GM18951 (cell line): Measurements from ENCODE around the gene ZNF275.
"Not testable (repeated sequence)": the region's sequence is repeated elsewhere in the genome, so short reads cannot be mapped to it uniquely, and the experiment has no call there.

Source experiments
- POLR2A ChIP-seq: IDR thresholded peaks from 4 replicates; pipeline ENCODE4 v1.6.1; 2011; ENCODE audit warnings: mild to moderate bottlenecking; ENCODE audit not compliant: insufficient read length, insufficient read depth; ENCODE audit errors: extremely low read depth
- in situ Hi-C: fragments of 300-500 bp; cut with MboI; formaldehyde crosslinking; loops from one replicate; pipeline ENCODE4 v1.12.0; 2022; ENCODE audit warnings: low sequenced_read_pairs, mixed read lengths, inconsistent platforms; ENCODE audit not compliant: unreplicated experiment

The ZNF275 gene

DNA sequence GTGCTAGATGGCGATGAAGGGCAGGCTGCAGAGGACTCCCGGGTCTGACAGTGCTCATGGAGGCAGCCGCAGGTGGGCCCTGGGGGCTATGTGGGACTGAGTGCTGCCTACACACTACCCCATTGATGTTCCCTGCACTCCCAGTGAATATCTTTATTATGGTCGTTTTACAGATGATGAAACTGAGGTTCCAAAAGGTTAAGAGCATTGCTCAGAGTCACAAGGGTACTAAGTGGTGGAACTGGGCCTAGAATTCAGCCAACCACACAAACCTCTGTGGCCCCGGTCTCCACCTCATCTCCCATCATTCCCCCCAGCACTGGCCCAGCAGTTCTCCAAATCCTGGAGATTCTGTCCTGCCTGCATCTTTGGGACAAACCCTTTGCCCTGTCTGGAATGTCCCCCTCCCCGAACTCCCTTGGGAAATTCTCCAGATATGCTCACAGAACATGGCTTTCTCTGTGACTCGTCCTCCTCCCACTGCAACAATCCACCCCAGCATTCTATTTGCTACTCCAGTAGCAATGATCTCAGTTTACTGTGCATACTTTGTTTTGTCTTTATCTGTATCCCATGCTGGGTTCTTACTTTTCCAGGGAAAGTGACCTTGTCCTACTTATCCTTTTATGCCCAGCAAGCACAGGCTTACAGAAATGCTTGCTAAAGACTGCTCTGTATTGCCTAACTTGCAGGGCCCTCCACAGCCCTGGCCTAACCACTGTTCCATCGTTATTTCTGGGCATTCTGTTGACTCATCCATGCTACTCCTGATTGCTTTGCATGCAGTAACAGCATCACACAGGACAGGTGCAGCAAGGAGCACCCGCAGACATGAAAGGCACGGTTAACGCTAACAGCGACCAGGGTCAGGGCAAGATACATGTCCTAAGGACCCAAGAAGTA lies 26.4 kb upstream of the ZNF275 start:
- in situ Hi-C loops, result no loop called here
- TF ChIP-seq POLR2A, result no peak

DNA sequence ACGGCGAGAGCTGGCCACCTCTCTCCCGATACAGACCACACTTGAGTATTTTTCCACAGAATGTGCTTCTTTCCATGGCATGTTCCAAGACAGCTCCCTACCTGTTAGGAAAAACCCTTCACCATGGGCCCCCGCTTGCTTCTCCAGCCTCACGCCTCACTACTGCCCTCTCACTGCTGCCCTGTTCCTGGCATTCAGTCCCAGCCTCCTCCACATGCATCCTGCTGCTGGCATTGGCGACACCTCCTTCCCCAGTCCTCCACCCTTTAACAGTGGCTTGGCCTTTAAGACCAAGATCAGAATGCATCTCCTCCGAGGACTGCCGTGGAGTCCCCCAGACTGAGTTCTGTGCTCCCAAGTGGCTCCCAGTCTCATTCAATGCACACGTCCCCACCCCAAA lies 23.1 kb upstream of the ZNF275 start:
- in situ Hi-C loops, result no loop called here
- no peak for TF ChIP-seq POLR2A

DNA sequence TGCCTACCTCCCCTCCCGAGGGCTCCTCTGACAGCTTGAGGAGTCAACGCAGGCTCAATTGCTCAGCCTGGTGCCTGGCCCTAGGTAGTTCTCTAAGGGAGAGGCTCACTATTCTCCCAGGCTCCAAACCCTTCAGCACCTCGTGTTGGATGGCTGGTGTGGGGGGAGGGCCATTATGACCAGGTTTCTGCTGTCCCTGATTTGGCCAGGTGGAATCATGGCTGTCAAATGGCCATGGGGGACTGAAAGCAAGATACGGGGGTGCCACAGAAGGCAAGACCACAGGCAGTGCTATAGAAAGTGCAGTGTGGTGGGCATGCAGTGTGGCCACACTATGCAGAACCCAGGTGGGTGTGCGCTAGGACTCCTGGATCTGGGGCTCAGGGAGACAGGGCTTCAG lies 21.9 kb upstream of the ZNF275 start:
- TF ChIP-seq POLR2A, result no peak
- in situ Hi-C loops, result no loop called here

DNA sequence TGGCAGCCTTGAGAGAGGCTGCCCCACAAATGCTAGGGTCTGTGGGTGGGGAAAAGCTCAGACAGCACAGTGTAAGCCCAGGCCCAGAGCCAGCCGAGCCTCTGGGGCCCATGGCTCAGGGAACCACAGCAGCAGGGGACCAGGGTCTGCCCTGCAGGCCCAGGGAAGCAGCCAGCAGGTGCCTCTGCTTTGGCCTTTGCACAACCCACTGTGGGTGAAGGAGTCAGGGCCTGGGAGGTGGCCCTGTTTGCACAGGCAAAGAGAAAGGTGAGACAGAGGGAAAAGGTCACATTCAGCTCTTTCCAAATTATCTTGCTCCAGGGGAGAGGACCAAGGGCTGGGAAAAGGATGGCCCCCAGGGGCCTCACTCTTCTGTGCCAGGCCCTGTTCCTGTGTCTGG lies 21.1 kb upstream of the ZNF275 start:
- in situ Hi-C loops, result no loop called here
- TF ChIP-seq POLR2A, result no peak

- no peak for TF ChIP-seq POLR2A
- in situ Hi-C loops, result no loop called here
These were observed 16.6 kb upstream of the ZNF275 start for GRCh38 chrX:153317306-153317705.

DNA sequence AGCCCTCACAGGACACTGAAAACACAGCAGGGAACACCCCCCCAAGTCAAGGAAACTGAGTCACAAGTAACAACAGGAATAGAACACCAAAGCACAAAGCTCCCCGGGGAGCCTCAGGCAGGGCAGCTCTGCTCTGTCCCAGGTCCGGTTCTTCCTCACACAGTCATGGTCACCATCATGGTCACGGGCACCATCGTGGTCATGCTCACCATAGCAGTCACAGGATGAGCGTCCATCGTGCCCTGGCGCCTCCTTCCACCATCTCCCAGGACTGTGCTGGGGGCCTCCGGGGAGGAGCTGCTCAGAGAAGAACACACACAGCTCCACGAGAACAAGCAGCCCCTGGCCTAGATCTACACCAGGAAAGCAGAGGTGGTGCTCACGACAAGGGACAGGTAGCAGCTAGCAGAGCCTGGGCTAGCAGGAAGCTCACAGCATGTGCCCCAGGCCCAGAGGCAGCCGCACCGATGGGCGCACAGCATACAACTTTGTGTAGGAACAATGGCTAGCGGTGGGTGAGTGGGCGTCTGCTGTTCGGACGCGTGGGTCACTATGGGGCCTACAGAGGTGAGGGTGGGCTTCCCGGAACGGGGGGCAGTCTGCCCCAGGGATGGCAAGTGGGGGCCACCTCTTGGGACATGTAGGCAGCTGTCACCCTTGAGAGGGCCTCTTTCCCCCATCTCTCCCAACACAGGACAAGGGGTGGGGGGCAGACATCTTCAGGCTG lies 15.8 kb upstream of the ZNF275 start:
- in situ Hi-C loops, result no loop called here
- no peak for TF ChIP-seq POLR2A

GRCh38 chrX:153318811-153319210 lies 15.1 kb upstream of the ZNF275 start:
- in situ Hi-C loops, result no loop called here
- no peak for TF ChIP-seq POLR2A

DNA sequence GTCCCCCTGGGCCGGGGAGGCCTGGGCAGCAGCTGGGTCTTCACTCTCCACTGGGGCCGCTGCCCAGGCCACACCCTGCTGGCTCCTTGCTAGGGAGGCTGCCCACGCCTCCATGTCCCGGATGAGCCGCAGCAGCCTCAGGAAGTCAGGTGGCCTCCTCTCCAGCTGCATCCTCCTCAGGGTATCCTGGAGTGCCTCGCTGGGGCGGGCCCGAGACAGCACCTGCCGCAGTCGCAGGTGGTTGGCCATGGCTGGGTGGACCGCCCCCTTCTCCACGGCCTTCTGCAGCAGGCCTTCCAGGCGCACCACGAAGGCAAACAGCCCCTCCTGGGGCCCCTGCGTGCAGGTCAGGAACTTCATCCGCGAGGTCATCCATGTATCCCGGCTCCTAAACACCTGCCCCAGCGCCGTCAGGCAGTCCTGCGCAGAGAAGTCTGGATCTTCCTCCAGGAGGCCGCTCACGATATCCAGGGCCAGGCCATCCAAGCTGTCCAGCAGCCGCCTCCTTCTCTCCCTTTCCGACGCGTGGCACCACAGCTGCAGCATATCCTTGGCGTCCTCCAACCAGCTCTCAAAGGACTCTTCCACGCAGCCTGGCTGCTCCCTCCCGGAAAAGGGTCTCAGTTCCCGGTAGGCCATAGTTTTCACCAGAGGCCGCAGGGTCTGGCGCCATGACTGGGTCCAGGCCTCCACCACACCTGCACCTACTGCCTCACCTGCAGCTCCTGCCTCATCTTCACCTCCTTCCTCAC lies 14.5 kb upstream of the ZNF275 start:
- no peak for TF ChIP-seq POLR2A
- in situ Hi-C loops, result no loop called here

DNA sequence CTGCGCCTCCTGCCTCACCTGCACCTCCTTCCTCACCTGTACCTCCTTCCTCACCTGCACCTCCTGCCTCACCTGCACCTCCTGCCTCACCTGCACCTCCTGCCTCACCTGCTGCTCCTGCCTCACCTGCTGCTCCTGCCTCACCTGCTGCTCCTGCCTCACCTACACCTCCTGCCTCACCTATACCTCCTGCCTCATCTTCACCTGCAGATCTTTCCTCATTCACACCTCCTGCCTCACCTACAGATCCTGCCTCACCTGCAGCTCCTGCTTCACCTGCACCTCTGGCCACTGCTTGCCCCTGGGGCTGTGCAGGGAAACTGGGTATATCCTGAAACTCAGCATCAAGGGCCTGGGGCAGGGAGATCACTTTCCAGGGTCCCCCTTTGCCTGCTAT lies 13.9 kb upstream of the ZNF275 start:
- in situ Hi-C loops, result not testable (repeated sequence)

GRCh38 chrX:153320555-153321184 lies 13.3 kb upstream of the ZNF275 start:
- no peak for TF ChIP-seq POLR2A
- in situ Hi-C loops, result no loop called here

DNA sequence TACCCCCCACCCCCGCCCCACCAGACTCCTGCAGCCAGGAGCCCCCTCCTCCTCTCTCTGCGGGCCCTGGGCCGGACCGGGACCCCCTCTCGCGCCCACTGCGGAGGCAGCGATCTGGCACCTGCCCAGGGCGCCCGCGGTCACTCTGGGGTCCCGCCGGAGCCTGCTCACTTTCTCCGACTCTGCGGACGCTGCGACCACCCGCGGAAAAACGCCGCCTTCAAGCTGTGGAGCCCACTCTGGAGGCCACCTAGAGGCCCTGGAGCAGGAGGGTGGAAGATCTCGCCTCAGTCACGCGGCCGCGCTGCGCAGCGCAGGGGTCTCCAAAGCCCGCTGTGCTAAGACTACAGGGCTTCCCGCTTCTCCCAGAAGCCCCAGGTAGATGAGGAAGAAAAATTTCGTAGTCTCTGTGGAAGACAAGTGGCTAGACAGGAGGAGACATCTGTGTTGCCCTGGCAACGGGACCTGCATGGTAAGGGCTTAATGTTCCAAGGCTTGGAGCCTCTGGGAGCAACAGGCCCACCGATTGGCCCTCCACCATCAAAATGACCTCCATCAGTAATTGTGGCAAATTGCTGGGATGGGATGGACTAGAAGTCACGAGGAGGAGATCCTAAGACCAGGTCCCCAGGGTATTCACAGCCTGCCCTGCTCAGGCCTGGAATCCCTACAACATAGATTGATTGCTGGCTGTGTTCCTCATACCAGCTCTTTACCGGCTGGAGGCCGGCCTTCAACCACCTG lies 12.4 kb upstream of the ZNF275 start, which contains the start of gene PNMA6F:
Gene PNMA6F (minus strand): TSS at position 387 of the 744 bp plus-strand sequence. CDS start 1,093 bp downstream, outside the sequence.
- TF ChIP-seq POLR2A, result no peak
- in situ Hi-C loops, result no loop called here

GRCh38 chrX:153327561-153327960 lies 6.4 kb upstream of the ZNF275 start:
- in situ Hi-C loops, result no loop called here
- no peak for TF ChIP-seq POLR2A
